ENCODE measurements around the gene ACR.

ACR gene

GRCh38 chr22:50717709-50718351 is 20.2 kb upstream of the ACR start:
- DNase-seq (ENCODE audit: low spot score) = no peak

GRCh38 chr22:50718352-50718709 is 19.7 kb upstream of the ACR start:
- no peak for DNase-seq (ENCODE audit: low spot score)

GRCh38 chr22:50719814-50720300 is 18.1 kb upstream of the ACR start:
- DNase-seq (ENCODE audit: low spot score) = no peak

GRCh38 chr22:50720301-50721256 is 17.4 kb upstream of the ACR start:
- no peak for DNase-seq (ENCODE audit: low spot score)

GRCh38 chr22:50721257-50721844 is 16.7 kb upstream of the ACR start:
- no peak for DNase-seq (ENCODE audit: low spot score)

GRCh38 chr22:50722048-50722701 is 15.8 kb upstream of the ACR start:
- DNase-seq (ENCODE audit: low spot score) = no peak

GRCh38 chr22:50722716-50723428 is 15.1 kb upstream of the ACR start:
- DNase-seq (ENCODE audit: low spot score) = no peak

GRCh38 chr22:50723991-50724390 is 14.0 kb upstream of the ACR start:
- DNase-seq (ENCODE audit: low spot score) = no peak

- DNase-seq (ENCODE audit: low spot score) = no peak
Measured at GRCh38 chr22:50724616-50725015, 13.4 kb upstream of the ACR start.

GRCh38 chr22:50725597-50725996 is 12.4 kb upstream of the ACR start:
- DNase-seq (ENCODE audit: low spot score) = no peak

- no peak for DNase-seq (ENCODE audit: low spot score)
Measured at GRCh38 chr22:50726643-50727340, 11.2 kb upstream of the ACR start.

- no peak for DNase-seq (ENCODE audit: low spot score)
Measured at GRCh38 chr22:50727678-50728522, 10.1 kb upstream of the ACR start.

- DNase-seq (ENCODE audit: low spot score) = no peak
Measured at GRCh38 chr22:50728523-50728931, 9.5 kb upstream of the ACR start.

GRCh38 chr22:50729391-50730012 is 8.5 kb upstream of the ACR start:
- no peak for DNase-seq (ENCODE audit: low spot score)

- DNase-seq (ENCODE audit: low spot score) = no peak
Measured at GRCh38 chr22:50730013-50730891, 7.8 kb upstream of the ACR start.

GRCh38 chr22:50730941-50731661 is 6.9 kb upstream of the ACR start:
- no peak for DNase-seq (ENCODE audit: low spot score)

- peak; percentile 57 for DNase-seq (ENCODE audit: low spot score)
Measured at GRCh38 chr22:50731811-50732624, 6.0 kb upstream of the ACR start.
